GM18505 (cell line): ENCODE results near the gene PSMB4.
"Not testable (repeated sequence)": the region's sequence is repeated elsewhere in the genome, so short reads cannot be mapped to it uniquely, and the experiment has no call there.

Experiments
- ATAC-seq: cut with Tn5 transposase; IDR thresholded peaks from one replicate; pipeline ENCODE4 v1.9.1; 2021; ENCODE audit not compliant: unreplicated experiment
- POLR2A ChIP-seq: IDR thresholded peaks from 4 replicates; pipeline ENCODE4 v1.6.1; 2011; ENCODE audit warnings: borderline replicate concordance; ENCODE audit not compliant: insufficient read depth, insufficient read length; ENCODE audit errors: extremely low read depth

PSMB4 gene

GRCh38 chr1:151436985-151437384 is 37.6 kb downstream of the PSMB4 start:
- ATAC-seq = no peak
- TF ChIP-seq POLR2A = no peak

- not testable (repeated sequence) for ATAC-seq
These were observed 38.0 kb downstream of the PSMB4 start for GRCh38 chr1:151437396-151437795.

GRCh38 chr1:151443846-151444782 is 44.7 kb downstream of the PSMB4 start:
- TF ChIP-seq POLR2A = no peak
- ATAC-seq = peak; percentile 60

- ATAC-seq = no peak
- no peak for TF ChIP-seq POLR2A
These were observed 45.4 kb downstream of the PSMB4 start for GRCh38 chr1:151444783-151445177.

- no peak for TF ChIP-seq POLR2A
- ATAC-seq = no peak
These were observed 48.3 kb downstream of the PSMB4 start for GRCh38 chr1:151447696-151448095.
